ENCODE data around the gene WDR45B. TPM values are rescaled to one million over a fixed set of nuclear protein-coding genes. Genes with fewer than 3 reads are reported as not detected.

WDR45B gene
- total RNA-seq, 1 experiment from 2014 or later = 110 TPM

DNA sequence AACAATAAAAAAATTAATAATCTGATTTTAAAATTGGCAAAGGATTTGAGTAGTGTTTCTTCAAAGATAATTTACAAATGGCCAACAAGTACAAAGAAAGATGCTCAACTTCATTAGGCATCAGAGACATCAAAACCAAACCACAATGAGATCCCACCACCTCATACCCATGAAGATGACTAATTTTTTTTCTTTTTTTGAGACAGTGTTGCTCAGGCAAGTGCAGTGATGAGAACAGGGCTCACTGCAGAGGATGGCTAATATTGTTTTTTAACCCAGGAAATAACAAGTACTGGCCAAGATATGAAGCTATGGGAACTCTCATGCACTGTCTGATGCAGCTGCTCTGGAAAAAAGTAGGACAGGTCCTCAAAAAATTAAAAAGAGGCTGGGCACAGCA lies 14.9 kb downstream of the WDR45B start:
- no peak overlapping the region for H2BK20ac ChIP-seq (ENCODE audit: low read depth, low read length, poor library complexity, severe bottlenecking)
- H3K4ac ChIP-seq (ENCODE audit: low read depth, low read length) = no peak overlapping the region
- peak overlapping the region in 1 of 3 experiments; percentile 81; a peak in 1 of 7 replicates for H3K27ac Mint-ChIP-seq
- H3K4me3 Mint-ChIP-seq = no peak overlapping the region
- no peak overlapping the region for H3K56ac ChIP-seq (ENCODE audit: insufficient read length, low read depth, low read length)
- H3K23ac ChIP-seq (ENCODE audit: insufficient read length, low read depth, low read length) = no peak overlapping the region
- no peak overlapping the region for H2BK120ac ChIP-seq (ENCODE audit: low read depth, low read length, poor library complexity, severe bottlenecking)
- no peaks in the 10 kb centered on the region for H3K9me3 ChIP-seq (ENCODE audit: control insufficient read depth, low read depth, low read length)
- H3K9me3 Mint-ChIP-seq = no peaks in the 10 kb centered on the region
- no peak overlapping the region for H4K91ac ChIP-seq (ENCODE audit: insufficient read length, low read depth, low read length)
- no peak overlapping the region for H2BK15ac ChIP-seq (ENCODE audit: low read depth, low read length)
- H3K27me3 Mint-ChIP-seq (ENCODE audit: low read depth) = no peaks in the 10 kb centered on the region
- peaks cover 7% of the 10 kb centered on the region; the same call in 1 of the 2 replicates for H3K79me2 ChIP-seq (ENCODE audit: insufficient read depth, low read length)
- H3K4me1 Mint-ChIP-seq = peaks cover 3 to 9% of the 10 kb centered on the region in 2 experiments; a peak in 3 of 4 replicates
- no peak overlapping the region for H2AK5ac ChIP-seq (ENCODE audit: insufficient read length, low read length)
- peaks cover 12% of the 10 kb centered on the region for H3K79me1 ChIP-seq (ENCODE audit: insufficient read depth, low read depth, low read length, poor library complexity, severe bottlenecking)
- H4K20me1 ChIP-seq (ENCODE audit: control insufficient read depth, insufficient read depth, insufficient read length) = no peaks in the 10 kb centered on the region
- H3K14ac ChIP-seq (ENCODE audit: insufficient read depth, low read length) = no peak overlapping the region
- no peak overlapping the region for H2BK12ac ChIP-seq (ENCODE audit: insufficient read length, low read depth, low read length)
- no peak overlapping the region for H3K27ac ChIP-seq (ENCODE audit: insufficient read length, low read depth, low read length)
- no peaks in the 10 kb centered on the region for H3K23me2 ChIP-seq (ENCODE audit: insufficient read length, low read depth, low read length, poor library complexity, severe bottlenecking)
- H3K36me3 Mint-ChIP-seq (ENCODE audit: insufficient read depth in 1 of 3, low read depth in 3 of 3) = peaks cover 7 to 51% (median 50%) of the 10 kb centered on the region in 3 experiments; a peak in 6 of 7 replicates
- H2AFZ ChIP-seq (ENCODE audit: low read length) = no peak overlapping the region
- no peak overlapping the region for H3T11ph ChIP-seq (ENCODE audit: low read length)
- TF ChIP-seq, protein P1, sequence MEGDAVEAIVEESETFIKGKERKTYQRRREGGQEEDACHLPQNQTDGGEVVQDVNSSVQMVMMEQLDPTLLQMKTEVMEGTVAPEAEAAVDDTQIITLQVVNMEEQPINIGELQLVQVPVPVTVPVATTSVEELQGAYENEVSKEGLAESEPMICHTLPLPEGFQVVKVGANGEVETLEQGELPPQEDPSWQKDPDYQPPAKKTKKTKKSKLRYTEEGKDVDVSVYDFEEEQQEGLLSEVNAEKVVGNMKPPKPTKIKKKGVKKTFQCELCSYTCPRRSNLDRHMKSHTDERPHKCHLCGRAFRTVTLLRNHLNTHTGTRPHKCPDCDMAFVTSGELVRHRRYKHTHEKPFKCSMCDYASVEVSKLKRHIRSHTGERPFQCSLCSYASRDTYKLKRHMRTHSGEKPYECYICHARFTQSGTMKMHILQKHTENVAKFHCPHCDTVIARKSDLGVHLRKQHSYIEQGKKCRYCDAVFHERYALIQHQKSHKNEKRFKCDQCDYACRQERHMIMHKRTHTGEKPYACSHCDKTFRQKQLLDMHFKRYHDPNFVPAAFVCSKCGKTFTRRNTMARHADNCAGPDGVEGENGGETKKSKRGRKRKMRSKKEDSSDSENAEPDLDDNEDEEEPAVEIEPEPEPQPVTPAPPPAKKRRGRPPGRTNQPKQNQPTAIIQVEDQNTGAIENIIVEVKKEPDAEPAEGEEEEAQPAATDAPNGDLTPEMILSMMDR (conservative IDR thresholded peaks at IDR 0.05) = no peak
- no peak overlapping the region for H2BK5ac ChIP-seq (ENCODE audit: insufficient read length, low read length)
- no peak overlapping the region for H3K18ac ChIP-seq (ENCODE audit: insufficient read length, low read depth, low read length)
- no peak overlapping the region for H3K9ac ChIP-seq (ENCODE audit: extremely low read depth, insufficient read length, low read length)
- no peaks in the 10 kb centered on the region for H3K27me3 ChIP-seq (ENCODE audit: insufficient read depth, low read length)
- no peak overlapping the region for H3K4me2 ChIP-seq (ENCODE audit: insufficient read depth, insufficient read length, low read length)
- no peak overlapping the region for H4K8ac ChIP-seq (replicated peaks; ENCODE audit: insufficient read length, low read depth, low read length)
- no peak overlapping the region for H4K5ac ChIP-seq (ENCODE audit: insufficient read length, low read depth, low read length)
- H3K4me1 ChIP-seq (ENCODE audit: insufficient read depth, low read length) = no peaks in the 10 kb centered on the region
- no peak for DNase-seq
